GM23248 (cell line): Measurements from ENCODE around the gene KAT5. TPM values are rescaled to one million over a fixed set of nuclear protein-coding genes. Genes with fewer than 3 reads are reported as not detected.
"Not testable (repeated sequence)": the region's sequence is repeated elsewhere in the genome, so short reads cannot be mapped to it uniquely, and the experiment has no call there.

ENCODE experiments used
- DNase-seq: peaks from one replicate; pipeline ENCODE4 v3.0.0-alpha.2; 2015
- H2AFZ ChIP-seq: fragments of 200-600 bp; sonication (generic); 2 replicates; pipeline ENCODE4 v1.6.1; 2016; ENCODE audit warnings: antibody characterized with exemption
- H3F3A ChIP-seq: fragments of 200-600 bp; sonication (generic); 2 replicates; pipeline ENCODE4 v1.6.1; 2016; ENCODE audit warnings: mild to moderate bottlenecking, antibody characterized with exemption, mixed run types; ENCODE audit not compliant: insufficient read depth
- H3K27ac ChIP-seq: fragments of 200-600 bp; sonication (generic); 2 replicates; pipeline ENCODE4 v1.5.1; 2016; ENCODE audit warnings: mild to moderate bottlenecking
- H3K27me3 ChIP-seq: fragments of 200-600 bp; sonication (generic); replicated peaks from 2 replicates; pipeline ENCODE4 v1.6.1; 2016; ENCODE audit warnings: mild to moderate bottlenecking; ENCODE audit not compliant: insufficient read depth
- H3K36me3 ChIP-seq: fragments of 200-600 bp; sonication (generic); 2 replicates; pipeline ENCODE4 v1.6.1; 2016; ENCODE audit warnings: low read depth, mild to moderate bottlenecking
- H3K4me1 ChIP-seq: fragments of 200-600 bp; sonication (generic); 2 replicates; pipeline ENCODE4 v1.6.1; 2016; ENCODE audit warnings: mild to moderate bottlenecking; ENCODE audit not compliant: insufficient read depth
- H3K4me2 ChIP-seq: fragments of 200-600 bp; sonication (generic); one replicate; pipeline ENCODE4 v1.6.1; 2016; ENCODE audit warnings: mild to moderate bottlenecking; ENCODE audit not compliant: unreplicated experiment
- H3K4me3 ChIP-seq: fragments of 200-600 bp; sonication (generic); 2 replicates; pipeline ENCODE4 v1.5.1; 2016; ENCODE audit warnings: mild to moderate bottlenecking
- H3K79me2 ChIP-seq: fragments of 200-600 bp; sonication (generic); 2 replicates; pipeline ENCODE4 v1.6.1; 2016; ENCODE audit warnings: mild to moderate bottlenecking; ENCODE audit not compliant: insufficient read depth
- H3K9ac ChIP-seq: fragments of 200-600 bp; sonication (generic); 2 replicates; pipeline ENCODE4 v1.6.1; 2016; ENCODE audit warnings: mild to moderate bottlenecking
- H3K9me2 ChIP-seq: fragments of 200-600 bp; sonication (generic); 2 replicates; pipeline ENCODE4 v1.6.1; 2016; ENCODE audit warnings: mixed run types, mild to moderate bottlenecking, moderate library complexity; ENCODE audit not compliant: insufficient read depth
- H3K9me3 ChIP-seq: fragments of 200-600 bp; sonication (generic); one replicate; pipeline ENCODE4 v1.6.1; 2017; ENCODE audit warnings: low read depth
- H4K20me1 ChIP-seq: fragments of 200-600 bp; sonication (generic); 2 replicates; pipeline ENCODE4 v1.6.0; 2016; ENCODE audit not compliant: insufficient read depth
- EZH2 ChIP-seq: fragments of 200-600 bp; sonication (generic); IDR thresholded peaks from 2 replicates; pipeline ENCODE4 v1.6.1; 2018; ENCODE audit warnings: antibody characterized with exemption, mild to moderate bottlenecking; ENCODE audit not compliant: insufficient read depth, poor library complexity, severe bottlenecking
- EZH2phosphoT487 ChIP-seq: fragments of 200-600 bp; sonication (generic); IDR thresholded peaks from 2 replicates; pipeline ENCODE4 v1.6.1; 2018; ENCODE audit warnings: antibody characterized with exemption, moderate library complexity, mild to moderate bottlenecking, low read depth; ENCODE audit not compliant: insufficient read depth
- WGBS, 2 experiments: methylation state at CpG; one replicate each; pipeline ENCODE4 v1.1.6; 2015 to 2017; ENCODE audit warnings: low lambda C conversion rate in 2 of 2, low coverage in 1 of 2; ENCODE audit errors: missing lambda C conversion rate in 2 of 2; 5-methylcytosine and 5-hydroxymethylcytosine counted together
- in situ Hi-C: fragments of 300-500 bp; cut with MboI; formaldehyde crosslinking; loops from 2 replicates; pipeline ENCODE4 v1.15.0; 2020
- polyA plus RNA-seq: library from polyadenylated mRNA; unstranded; fragments of >200 nt; fragmentation: Nextera tagmentation; extraction: Ambion mirVana; gene quantifications from 2 replicates; pipeline ENCODE4 v1.2.1, GENCODE V29; 2016
- total RNA-seq: library from RNA; depleted of rRNA; stranded (reverse); fragments of >200 nt; shearing (Covaris generic); gene quantifications from 2 replicates; pipeline ENCODE4 v1.2.3, GENCODE V29; 2014

Gene KAT5
- total and polyA plus RNA-seq, 2 experiments from 2014 or later = 29.5 to 36.6 TPM

DNA sequence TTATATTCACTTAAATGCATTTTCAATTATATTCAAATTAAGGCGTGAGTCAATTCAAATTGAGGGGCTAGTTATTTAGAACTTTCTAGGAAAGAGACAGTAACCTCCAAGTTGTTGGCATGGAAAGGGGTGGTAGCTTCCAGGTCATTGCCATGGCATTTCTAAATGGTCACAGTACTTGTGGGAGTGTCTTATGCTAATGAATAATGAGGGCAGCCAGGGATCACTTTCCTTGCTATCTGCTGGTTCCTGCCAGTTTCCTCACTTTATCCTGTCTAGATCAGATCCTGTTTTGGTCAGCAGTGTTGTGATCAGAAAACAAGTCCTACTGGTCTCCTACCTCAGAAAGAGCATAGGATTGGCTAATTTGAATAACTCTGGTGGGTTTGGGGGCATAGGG is 30.3 kb downstream of the KAT5 start:
- H3K36me3 ChIP-seq = no peaks in the 10 kb centered on the region
- no peaks in the 10 kb centered on the region for H3K9me2 ChIP-seq
- H3K4me2 ChIP-seq = no peak overlapping the region
- no peak overlapping the region for H3K27ac ChIP-seq
- peaks cover 3% of the 10 kb centered on the region; the same call in 1 of the 2 replicates for H3K27me3 ChIP-seq
- in situ Hi-C loops = no loop called here
- no peaks in the 10 kb centered on the region for H3K79me2 ChIP-seq
- H3K4me1 ChIP-seq = no peaks in the 10 kb centered on the region
- WGBS, 2 experiments = 83 to 88% methylated on average over 1 of the region's 1 CpG
- no peaks in the 10 kb centered on the region for H3K9me3 ChIP-seq
- H4K20me1 ChIP-seq = no peaks in the 10 kb centered on the region
- DNase-seq = no peak
- TF ChIP-seq EZH2 = no peak
- TF ChIP-seq EZH2phosphoT487 = no peak
- H2AFZ ChIP-seq = no peak overlapping the region
- H3K4me3 ChIP-seq = no peak overlapping the region
- H3F3A ChIP-seq = no peaks in the 10 kb centered on the region
- H3K9ac ChIP-seq = no peak overlapping the region

DNA sequence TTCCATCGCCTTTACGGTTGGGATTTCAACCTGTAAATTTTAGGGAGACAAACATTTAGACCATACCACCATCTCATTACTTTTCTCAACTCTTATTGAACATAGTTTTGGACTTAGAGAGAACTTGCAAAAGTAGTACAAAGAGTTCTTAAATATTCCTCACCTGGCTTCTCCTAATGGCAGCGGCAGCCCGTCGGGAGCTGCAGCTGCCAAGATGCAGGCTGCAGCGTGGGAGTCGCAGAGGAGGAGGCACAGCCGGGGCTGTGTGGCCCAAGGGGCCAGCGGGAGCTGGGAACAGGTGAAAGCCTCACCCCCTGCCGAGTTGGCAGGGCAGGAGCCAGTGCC is 31.6 kb downstream of the KAT5 start:
- Histone ChIP-seq H3K9me3 (no peaks in the 10 kb centered on the region), H3F3A (no peaks in the 10 kb centered on the region), H3K4me3 (no peak overlapping the region), H3K9ac (no peak overlapping the region), H3K27me3 (no peaks in the 10 kb centered on the region; the same call in 1 of the 2 replicates), H3K79me2 (no peaks in the 10 kb centered on the region), H3K36me3 (no peaks in the 10 kb centered on the region), H3K27ac (no peak overlapping the region), H4K20me1 (no peaks in the 10 kb centered on the region), H3K9me2 (no peaks in the 10 kb centered on the region), H3K4me2 (no peak overlapping the region), H3K4me1 (no peaks in the 10 kb centered on the region), H2AFZ (no peak overlapping the region)
- 74 to 75% methylated on average over 9 to 10 of the region's 10 CpGs for WGBS, 2 experiments
- in situ Hi-C loops = no loop called here
- TF ChIP-seq EZH2 = no peak
- TF ChIP-seq EZH2phosphoT487 = no peak
- DNase-seq = no peak

DNA sequence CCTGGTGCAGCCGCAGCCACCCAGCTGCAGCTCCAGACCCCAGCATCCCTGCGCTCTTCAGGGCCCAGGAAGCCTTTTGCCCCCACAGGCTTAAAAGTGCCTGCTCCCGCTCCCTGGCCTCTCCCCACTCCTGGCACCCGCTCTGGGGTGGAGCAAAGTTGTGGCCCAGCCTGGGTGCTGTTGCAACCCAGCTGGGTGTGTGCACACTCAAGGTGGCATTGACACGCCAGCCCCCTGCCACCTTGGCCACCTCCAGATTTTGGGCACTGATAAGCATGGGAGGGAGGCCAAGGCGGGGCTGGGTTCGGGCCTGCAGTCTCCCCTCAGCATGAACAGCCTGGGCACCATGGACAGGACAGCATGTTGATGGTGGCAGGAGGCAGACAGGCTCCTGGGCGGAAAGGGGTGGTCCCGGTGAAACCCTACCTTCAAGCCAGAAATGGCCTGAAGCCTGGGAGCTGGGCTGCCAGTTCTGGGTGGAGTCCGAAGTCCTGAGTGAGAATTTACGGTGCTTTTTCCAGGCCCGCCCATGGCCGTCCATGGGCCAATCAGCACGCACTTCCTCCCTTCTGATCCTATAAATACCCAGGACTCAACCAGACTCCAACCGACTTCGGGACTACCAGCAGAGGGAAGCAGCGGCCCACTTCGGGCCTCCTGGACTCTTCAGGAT is 32.1 kb downstream of the KAT5 start:
- Histone ChIP-seq H3K4me2 (no peak overlapping the region), H3K4me1 (no peaks in the 10 kb centered on the region), H3F3A (no peaks in the 10 kb centered on the region), H3K79me2 (no peaks in the 10 kb centered on the region), H3K9me2 (no peaks in the 10 kb centered on the region), H3K9ac (no peak overlapping the region), H3K27me3 (peaks cover 4% of the 10 kb centered on the region), H3K9me3 (no peaks in the 10 kb centered on the region), H2AFZ (no peak overlapping the region), H3K36me3 (no peaks in the 10 kb centered on the region), H4K20me1 (no peaks in the 10 kb centered on the region), H3K27ac (no peak overlapping the region), H3K4me3 (no peak overlapping the region)
- 53 to 59% methylated on average over 16 to 17 of the region's 18 CpGs for WGBS, 2 experiments
- TF ChIP-seq EZH2phosphoT487 (no peak), EZH2 (no peak)
- peak; percentile 59 for DNase-seq
- in situ Hi-C loops = no loop called here

DNA sequence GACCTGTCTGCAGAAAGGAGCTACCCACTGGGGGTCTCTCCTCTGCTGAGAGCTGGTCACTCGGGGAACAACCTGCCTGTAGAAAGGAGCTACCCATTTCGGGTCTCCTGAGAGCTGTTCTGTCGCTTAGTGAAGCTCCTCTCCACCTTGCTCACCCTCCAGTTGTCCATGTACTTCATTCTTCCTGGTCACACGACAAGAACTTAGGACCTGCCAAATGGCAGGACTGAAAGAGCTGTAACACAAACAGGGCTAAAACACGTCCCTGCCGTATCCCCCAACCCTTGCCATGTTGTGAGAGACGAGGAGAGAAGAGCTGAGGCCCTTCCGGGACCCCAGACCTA is 32.6 kb downstream of the KAT5 start:
- Histone ChIP-seq H4K20me1 (no peaks in the 10 kb centered on the region), H3K79me2 (no peaks in the 10 kb centered on the region), H3F3A (no peaks in the 10 kb centered on the region), H3K4me1 (no peaks in the 10 kb centered on the region), H3K9me2 (no peaks in the 10 kb centered on the region), H3K27me3 (peaks cover 9% of the 10 kb centered on the region), H3K4me3 (no peak overlapping the region), H3K27ac (no peak overlapping the region), H3K9ac (no peak overlapping the region), H3K4me2 (no peak overlapping the region), H3K9me3 (no peaks in the 10 kb centered on the region), H2AFZ (no peak overlapping the region), H3K36me3 (no peaks in the 10 kb centered on the region)
- TF ChIP-seq EZH2phosphoT487 (no peak), EZH2 (no peak)
- 70 to 76% methylated on average over 8 of the region's 8 CpGs for WGBS, 2 experiments
- no peak for DNase-seq
- in situ Hi-C loops = no loop called here

DNA sequence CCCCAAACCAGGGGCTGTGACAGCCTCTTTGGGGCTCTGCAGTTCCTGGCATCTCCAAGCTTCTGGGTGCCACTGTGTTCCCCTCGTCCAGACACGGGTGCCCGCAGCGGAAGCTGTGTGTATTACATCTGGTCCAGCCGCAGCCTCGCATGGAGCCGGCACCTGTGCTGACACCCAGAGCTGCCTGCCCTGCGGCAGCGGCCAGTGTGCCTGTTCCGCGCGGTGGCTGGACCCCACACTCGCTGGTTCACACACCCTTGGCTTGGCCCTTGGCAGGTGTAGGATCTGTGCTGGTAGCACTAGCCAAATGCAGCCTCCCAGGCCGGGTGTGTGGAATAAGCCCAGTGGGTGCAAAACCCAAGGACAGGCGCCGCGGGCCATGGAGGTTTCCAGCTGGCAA is 33.0 kb downstream of the KAT5 start:
- no peak for TF ChIP-seq EZH2phosphoT487
- TF ChIP-seq EZH2 = no peak
- 81 to 84% methylated on average over 17 of the region's 17 CpGs for WGBS, 2 experiments
- no peak overlapping the region for H3K4me2 ChIP-seq

DNA sequence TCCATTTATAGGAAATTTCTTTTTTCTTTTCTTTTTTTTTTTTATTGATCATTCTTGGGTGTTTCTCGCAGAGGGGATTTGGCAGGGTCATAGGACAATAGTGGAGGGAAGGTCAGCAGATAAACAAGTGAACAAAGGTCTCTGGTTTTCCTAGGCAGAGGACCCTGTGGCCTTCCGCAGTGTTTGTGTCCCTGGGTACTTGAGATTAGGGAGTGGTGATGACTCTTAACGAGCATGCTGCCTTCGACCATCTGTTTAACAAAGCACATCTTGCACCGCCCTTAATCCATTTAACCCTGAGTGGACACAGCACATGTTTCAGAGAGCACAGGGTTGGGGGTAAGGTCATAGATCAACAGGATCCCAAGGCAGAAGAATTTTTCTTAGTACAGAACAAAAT is 50.1 kb downstream of the KAT5 start:
- DNase-seq, H4K20me1 ChIP-seq, H3K79me2 ChIP-seq, H2AFZ ChIP-seq, in situ Hi-C loops, H3K4me2 ChIP-seq, H3K9me3 ChIP-seq, H3F3A ChIP-seq, H3K27ac ChIP-seq, H3K27me3 ChIP-seq, H3K4me1 ChIP-seq, H3K36me3 ChIP-seq, H3K9ac ChIP-seq, H3K4me3 ChIP-seq, H3K9me2 ChIP-seq: not testable (repeated sequence)
- WGBS, 2 experiments = 50 to 52% methylated on average over 5 of the region's 5 CpGs

More for the DNA sequence above, 33.0 kb downstream of the KAT5 start:
- no peaks in the 10 kb centered on the region for H3K9me3 ChIP-seq
- no peaks in the 10 kb centered on the region for H3K9me2 ChIP-seq
- H3K27me3 ChIP-seq = peaks cover 10% of the 10 kb centered on the region
- H3K4me1 ChIP-seq = no peaks in the 10 kb centered on the region
- H3K4me3 ChIP-seq = no peak overlapping the region
- no peak overlapping the region for H3K9ac ChIP-seq
- no peak overlapping the region for H3K27ac ChIP-seq
- in situ Hi-C loops = no loop called here
- no peak overlapping the region for H2AFZ ChIP-seq
- H3K36me3 ChIP-seq = no peaks in the 10 kb centered on the region
- H3F3A ChIP-seq = no peaks in the 10 kb centered on the region
- H4K20me1 ChIP-seq = no peaks in the 10 kb centered on the region
- H3K79me2 ChIP-seq = no peaks in the 10 kb centered on the region
- no peak for DNase-seq

DNA sequence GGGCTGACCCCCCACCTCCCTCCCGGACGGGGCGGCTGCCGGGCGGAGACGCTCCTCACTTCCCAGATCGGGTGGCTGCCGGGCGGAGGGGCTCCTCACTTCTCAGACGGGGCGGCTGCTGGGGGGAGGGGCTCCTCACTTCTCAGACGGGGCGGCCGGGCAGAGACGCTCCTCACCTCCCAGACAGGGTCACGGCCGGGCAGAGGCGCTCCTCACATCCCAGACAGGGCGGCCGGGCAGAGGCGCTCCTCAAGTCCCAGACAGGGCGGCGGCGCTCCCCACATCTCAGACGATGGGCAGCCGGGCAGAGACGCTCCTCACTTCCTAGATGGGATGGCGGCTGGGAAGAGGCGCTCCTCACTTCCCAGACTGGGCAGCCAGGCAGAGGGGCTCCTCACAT is 50.8 kb downstream of the KAT5 start:
- H2AFZ ChIP-seq, H3K9me2 ChIP-seq, H3K36me3 ChIP-seq, H3K4me2 ChIP-seq, H3K27ac ChIP-seq, DNase-seq, H3K4me1 ChIP-seq, in situ Hi-C loops, H3K9ac ChIP-seq, H4K20me1 ChIP-seq, H3K9me3 ChIP-seq, H3F3A ChIP-seq, H3K79me2 ChIP-seq, H3K4me3 ChIP-seq, H3K27me3 ChIP-seq: not testable (repeated sequence)
- 93 to 94% methylated on average over 3 to 24 of the region's 29 CpGs for WGBS, 2 experiments
